ENCODE measurements around the gene P2RY13. TPM values are rescaled to one million over a fixed set of nuclear protein-coding genes. Genes with fewer than 3 reads are reported as not detected.

Gene P2RY13
- total and polyA plus RNA-seq, 2 experiments from 2014 or later: not detected

DNA sequence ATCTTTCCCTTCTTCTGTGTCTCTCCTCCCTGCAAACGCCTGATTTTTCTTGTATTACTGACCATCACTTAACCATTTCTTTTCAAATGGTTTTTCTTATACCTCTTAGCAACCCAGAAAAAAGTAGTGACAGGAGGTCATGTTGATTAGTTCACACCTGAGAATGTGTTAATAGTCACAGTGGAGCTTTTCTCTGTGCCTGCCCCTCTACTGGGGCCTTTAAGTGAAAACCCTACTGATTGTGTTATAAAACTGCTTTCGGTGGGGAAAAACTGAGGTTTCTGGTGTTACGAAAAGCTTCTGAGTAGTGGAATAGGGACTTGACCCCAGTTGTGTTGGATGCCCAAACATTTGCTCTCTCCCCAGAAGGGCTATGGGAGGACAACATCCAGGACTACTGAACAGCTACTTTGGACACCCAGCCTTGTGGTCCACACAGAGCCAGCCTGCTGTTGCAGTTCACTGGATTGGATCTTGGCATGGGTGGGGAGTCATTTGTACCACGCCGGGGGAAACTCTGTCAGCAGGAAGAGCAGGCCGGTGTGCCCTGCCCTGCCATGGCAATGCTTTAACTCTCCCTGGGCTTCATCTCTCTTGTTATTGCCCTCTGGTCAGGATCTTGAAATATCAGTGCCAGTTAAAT, 23.1 kb downstream of the P2RY13 start:
- Histone ChIP-seq H3K79me2 (no peaks in the 10 kb centered on the region), H2AFZ (no peak overlapping the region)

GRCh38 chr3:151305775-151306151, 23.6 kb downstream of the P2RY13 start:
- Histone ChIP-seq H3K4me2 (no peak overlapping the region), H3K9me2 (replicated peaks; ENCODE audit: insufficient read depth) (no peaks in the 10 kb centered on the region), H3K4me3 (no peak overlapping the region), H4K20me1 (ENCODE audit: insufficient read depth, poor library complexity, severe bottlenecking) (no peaks in the 10 kb centered on the region), H3K9me3 (ENCODE audit: low read depth) (no peaks in the 10 kb centered on the region), H2AFZ (peak overlapping the region; percentile 10), H3K4me1 (ENCODE audit: insufficient read depth) (peaks cover 15% of the 10 kb centered on the region), H3K36me3 (replicated peaks; ENCODE audit: insufficient read depth, low read depth) (no peaks in the 10 kb centered on the region), H3K79me2 (no peaks in the 10 kb centered on the region), H3K27ac (peak overlapping the region; percentile 84), H3K27me3 (no peaks in the 10 kb centered on the region)
- TF ChIP-seq EZH2 (IDR thresholded peaks at IDR 0.05; ENCODE audit: borderline replicate concordance): no peak
- TF ChIP-seq EZH2phosphoT487 (IDR thresholded peaks at IDR 0.05; ENCODE audit: low read depth, severe bottlenecking, unreplicated experiment): no peak
- TF ChIP-seq, protein P1, sequence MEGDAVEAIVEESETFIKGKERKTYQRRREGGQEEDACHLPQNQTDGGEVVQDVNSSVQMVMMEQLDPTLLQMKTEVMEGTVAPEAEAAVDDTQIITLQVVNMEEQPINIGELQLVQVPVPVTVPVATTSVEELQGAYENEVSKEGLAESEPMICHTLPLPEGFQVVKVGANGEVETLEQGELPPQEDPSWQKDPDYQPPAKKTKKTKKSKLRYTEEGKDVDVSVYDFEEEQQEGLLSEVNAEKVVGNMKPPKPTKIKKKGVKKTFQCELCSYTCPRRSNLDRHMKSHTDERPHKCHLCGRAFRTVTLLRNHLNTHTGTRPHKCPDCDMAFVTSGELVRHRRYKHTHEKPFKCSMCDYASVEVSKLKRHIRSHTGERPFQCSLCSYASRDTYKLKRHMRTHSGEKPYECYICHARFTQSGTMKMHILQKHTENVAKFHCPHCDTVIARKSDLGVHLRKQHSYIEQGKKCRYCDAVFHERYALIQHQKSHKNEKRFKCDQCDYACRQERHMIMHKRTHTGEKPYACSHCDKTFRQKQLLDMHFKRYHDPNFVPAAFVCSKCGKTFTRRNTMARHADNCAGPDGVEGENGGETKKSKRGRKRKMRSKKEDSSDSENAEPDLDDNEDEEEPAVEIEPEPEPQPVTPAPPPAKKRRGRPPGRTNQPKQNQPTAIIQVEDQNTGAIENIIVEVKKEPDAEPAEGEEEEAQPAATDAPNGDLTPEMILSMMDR (IDR thresholded peaks at IDR 0.05; ENCODE audit: poor library complexity): no peak
- no peak for DNase-seq (ENCODE audit: low spot score)
- 92% methylated on average over 4 of the region's 4 CpGs for WGBS (ENCODE audit: low lambda C conversion rate, missing lambda C conversion rate)

More for the DNA sequence above, 23.1 kb downstream of the P2RY13 start:
- Histone ChIP-seq H3K9me2 (replicated peaks; ENCODE audit: insufficient read depth) (no peaks in the 10 kb centered on the region), H3K4me1 (ENCODE audit: insufficient read depth) (peaks cover 15% of the 10 kb centered on the region), H4K20me1 (ENCODE audit: insufficient read depth, poor library complexity, severe bottlenecking) (no peaks in the 10 kb centered on the region), H3K4me3 (no peak overlapping the region), H3K27me3 (no peaks in the 10 kb centered on the region), H3K9me3 (ENCODE audit: low read depth) (no peaks in the 10 kb centered on the region), H3K36me3 (replicated peaks; ENCODE audit: insufficient read depth, low read depth) (no peaks in the 10 kb centered on the region), H3K27ac (peak overlapping the region; percentile 84), H3K4me2 (no peak overlapping the region)
- DNase-seq (ENCODE audit: low spot score): no peak
- WGBS (ENCODE audit: low lambda C conversion rate, missing lambda C conversion rate): 92% methylated on average over 6 of the region's 6 CpGs
- TF ChIP-seq EZH2 (IDR thresholded peaks at IDR 0.05; ENCODE audit: borderline replicate concordance) (no peak), EZH2phosphoT487 (IDR thresholded peaks at IDR 0.05; ENCODE audit: low read depth, severe bottlenecking, unreplicated experiment) (no peak)
- TF ChIP-seq, protein P1 (IDR thresholded peaks at IDR 0.05; ENCODE audit: poor library complexity): no peak

GRCh38 chr3:151305060-151305774, 24.1 kb downstream of the P2RY13 start:
- peak overlapping the region; percentile 10 for H2AFZ ChIP-seq
- H3K27ac ChIP-seq: peak overlapping the region; percentile 84

More at GRCh38 chr3:151305060-151305774, 24.1 kb downstream of the P2RY13 start:
- TF ChIP-seq EZH2 (IDR thresholded peaks at IDR 0.05; ENCODE audit: borderline replicate concordance): no peak
- TF ChIP-seq, protein P1 (IDR thresholded peaks at IDR 0.05; ENCODE audit: poor library complexity): peak; percentile 34
- Histone ChIP-seq H3K79me2 (no peaks in the 10 kb centered on the region), H3K4me2 (peak overlapping the region; percentile 20), H3K9me2 (replicated peaks; ENCODE audit: insufficient read depth) (no peaks in the 10 kb centered on the region), H3K36me3 (replicated peaks; ENCODE audit: insufficient read depth, low read depth) (no peaks in the 10 kb centered on the region), H3K4me1 (ENCODE audit: insufficient read depth) (peaks cover 15% of the 10 kb centered on the region), H3K27me3 (no peaks in the 10 kb centered on the region), H3K4me3 (no peak overlapping the region), H4K20me1 (ENCODE audit: insufficient read depth, poor library complexity, severe bottlenecking) (no peaks in the 10 kb centered on the region), H3K9me3 (ENCODE audit: low read depth) (no peaks in the 10 kb centered on the region)
- DNase-seq (ENCODE audit: low spot score): peak; percentile 89
- WGBS (ENCODE audit: low lambda C conversion rate, missing lambda C conversion rate): 32% methylated on average over 7 of the region's 7 CpGs
